CD4-positive, alpha-beta memory T cell (primary cell): ENCODE data around the gene ZNF407. TPM values are rescaled to one million over a fixed set of nuclear protein-coding genes. Genes with fewer than 3 reads are reported as not detected.
"Not testable (repeated sequence)": the region's sequence is repeated elsewhere in the genome, so short reads cannot be mapped to it uniquely, and the experiment has no call there.

ENCODE experiments used
- CTCF ChIA-PET: fragments of 350-600 bp; sonication (Branson Sonifier 250); formaldehyde crosslinking; loops from one replicate; lab custom pipeline; 2021; ENCODE audit warnings: inconsistent platforms; ENCODE audit not compliant: partially characterized antibody; lab: Charles Lee
- POLR2A ChIA-PET: fragments of 350-600 bp; sonication (Branson Sonifier 250); formaldehyde crosslinking; loops from one replicate; lab custom pipeline; 2021; ENCODE audit not compliant: partially characterized antibody; lab: Charles Lee
- DNase-seq, 5 donors: peaks; one replicate each; pipeline versions ENCODE4 v3.0.0 to v3.0.0-alpha.2; 2020 to 2022; ENCODE audit warnings: mixed read lengths in 1 of 5
- H3K27ac ChIP-seq: one replicate; pipeline ENCODE4 v1.7.0; 2013; ENCODE audit warnings: low read depth, low read length
- H3K27me3 ChIP-seq: 2 replicates; pipeline ENCODE4 v1.7.0; 2013; ENCODE audit warnings: mild to moderate bottlenecking, low read length, moderate library complexity; ENCODE audit not compliant: insufficient read depth
- H3K36me3 ChIP-seq: 2 replicates; pipeline ENCODE4 v1.7.0; 2013; ENCODE audit warnings: mild to moderate bottlenecking, low read length, moderate library complexity; ENCODE audit not compliant: insufficient read depth
- H3K4me1 ChIP-seq: 2 replicates; pipeline ENCODE4 v1.7.0; 2013; ENCODE audit warnings: mild to moderate bottlenecking, low read length, moderate library complexity; ENCODE audit not compliant: insufficient read depth
- H3K4me3 ChIP-seq, 2 donors: one replicate each; pipeline ENCODE4 v1.7.0; 2013; ENCODE audit warnings: low read length in 2 of 2, mild to moderate bottlenecking in 1 of 2
- H3K9me3 ChIP-seq, 2 donors: one replicate each; pipeline ENCODE4 v1.7.0; 2013; ENCODE audit warnings: low read length in 2 of 2, control low read depth in 1 of 2; ENCODE audit not compliant: control insufficient read depth in 1 of 2
- H3K27ac Mint-ChIP-seq, 7 donors: one replicate each; pipeline ENCODE4 v1.8.0; 2020 to 2021; ENCODE audit warnings: mixed read lengths in 7 of 7, mild to moderate bottlenecking in 6 of 7, inconsistent platforms in 3 of 7, moderate library complexity in 3 of 7
- H3K27me3 Mint-ChIP-seq, 2 donors: one replicate each; pipeline ENCODE4 v1.8.0; 2020 to 2021; ENCODE audit warnings: mixed read lengths in 2 of 2
- H3K36me3 Mint-ChIP-seq, 2 donors: one replicate each; pipeline ENCODE4 v1.8.0; 2020 to 2021; ENCODE audit warnings: mixed read lengths in 2 of 2, inconsistent platforms in 1 of 2, mild to moderate bottlenecking in 1 of 2
- H3K4me1 Mint-ChIP-seq, 4 donors: one replicate each; pipeline ENCODE4 v1.8.0; 2020 to 2021; ENCODE audit warnings: mixed read lengths in 4 of 4, mild to moderate bottlenecking in 1 of 4
- H3K4me3 Mint-ChIP-seq, 8 donors: one replicate each; pipeline ENCODE4 v1.8.0; 2020 to 2021; ENCODE audit warnings: mixed read lengths in 8 of 8, mild to moderate bottlenecking in 7 of 8, moderate library complexity in 6 of 8, inconsistent platforms in 3 of 8
- H3K9me3 Mint-ChIP-seq, 8 donors: one replicate each; pipeline ENCODE4 v1.8.0; 2020 to 2021; ENCODE audit warnings: mixed read lengths in 8 of 8, mild to moderate bottlenecking in 5 of 8, inconsistent platforms in 3 of 8, moderate library complexity in 1 of 8
- intact Hi-C: fragments of 100-400 bp; cut with micrococcal nuclease; formaldehyde crosslinking; loops from one replicate; pipeline ENCODE4 v1.15.1; 2023
- polyA plus RNA-seq, 2 donors: library from polyadenylated mRNA; unstranded; fragments of 300-500 nt; fragmentation: Illumina TruSeq; gene quantifications; one replicate each; pipeline ENCODE4 v1.2.3, GENCODE V29; 2021
- total RNA-seq, 2 experiments: library from RNA; stranded (reverse); gene quantifications; one replicate each; pipeline ENCODE4 v1.2.3, GENCODE V29; 2021

ZNF407 gene
- total and polyA plus RNA-seq, 4 experiments from 2014 or later: 1.8 to 26.9 (median 15.3) TPM

DNA sequence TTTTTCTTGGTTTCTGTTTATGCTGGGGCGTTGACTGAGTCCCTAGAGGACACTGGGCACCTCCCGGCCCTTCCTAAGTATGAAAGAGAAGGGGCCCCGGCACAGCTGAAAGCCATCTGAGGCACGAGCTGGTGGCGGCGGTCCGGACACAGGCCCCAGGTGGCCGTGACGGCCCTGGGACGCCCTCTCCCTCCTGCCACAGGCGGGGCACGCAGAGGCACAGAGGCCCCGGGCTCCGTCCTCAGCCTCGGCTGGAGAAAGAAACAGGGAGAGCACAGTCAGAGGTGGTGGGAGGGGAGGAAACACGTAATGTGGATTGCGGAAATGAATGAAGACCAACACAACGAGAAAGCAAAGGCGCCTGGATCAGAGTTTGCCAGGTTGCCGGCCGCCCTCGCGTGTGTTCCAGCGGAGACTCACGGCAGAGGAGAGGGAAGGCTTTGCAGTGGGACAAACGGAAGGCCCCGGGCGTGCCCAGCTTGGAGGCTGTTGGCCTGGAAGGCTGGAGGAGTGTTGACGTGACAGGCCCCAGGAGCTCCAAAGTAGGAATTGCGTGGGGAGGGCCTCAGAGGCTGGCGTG lies 492.2 kb downstream of the ZNF407 start:
- Mint-ChIP-seq H3K4me1 (no peaks in the 10 kb centered on the region), H3K36me3 (no peaks in the 10 kb centered on the region), H3K9me3 (peaks cover 0 to 2% (median 0%) of the 10 kb centered on the region in 8 donors), H3K4me3 (no peak overlapping the region), H3K27me3 (peaks cover 0 to 2% of the 10 kb centered on the region in 2 donors), H3K27ac (no peak overlapping the region)
- ChIA-PET CTCF (no interaction called here), POLR2A (no interaction called here)
- H3K4me1 ChIP-seq: no peaks in the 10 kb centered on the region
- no peak overlapping the region for H3K4me3 ChIP-seq
- intact Hi-C loops: no loop called here
- no peaks in the 10 kb centered on the region for H3K36me3 ChIP-seq
- H3K27ac ChIP-seq: no peak overlapping the region
- H3K9me3 ChIP-seq: no peaks in the 10 kb centered on the region
- no peak for DNase-seq
- no peaks in the 10 kb centered on the region for H3K27me3 ChIP-seq

DNA sequence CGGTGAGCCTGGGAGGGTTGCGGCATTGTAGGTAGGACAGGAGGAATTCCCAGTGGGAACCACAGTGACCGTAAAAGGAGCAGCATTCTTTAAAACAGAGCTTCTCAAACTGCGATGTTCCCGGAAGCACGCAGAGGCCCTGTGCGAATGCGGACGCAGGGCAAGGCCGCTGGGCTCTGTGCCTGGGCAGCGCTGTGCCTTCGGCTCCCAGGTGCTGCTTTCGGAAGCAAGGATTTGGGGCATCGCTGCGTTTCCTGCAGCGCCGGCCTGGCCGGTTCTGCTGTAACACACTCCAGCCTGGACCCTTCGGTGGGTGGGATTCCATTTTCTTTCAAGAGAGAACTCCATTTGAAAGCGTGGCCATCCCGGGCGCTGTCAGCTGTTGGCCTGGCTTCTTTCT lies 492.7 kb downstream of the ZNF407 start:
- Histone ChIP-seq H3K27me3 (no peaks in the 10 kb centered on the region), H3K36me3 (no peaks in the 10 kb centered on the region), H3K4me1 (no peaks in the 10 kb centered on the region), H3K4me3 (no peak overlapping the region), H3K9me3 (no peaks in the 10 kb centered on the region), H3K27ac (no peak overlapping the region)
- no peak overlapping the region for H3K4me3 Mint-ChIP-seq
- ChIA-PET CTCF (no interaction called here), POLR2A (no interaction called here)
- intact Hi-C loops: no loop called here
- no peaks in the 10 kb centered on the region for H3K4me1 Mint-ChIP-seq
- no peaks in the 10 kb centered on the region for H3K27me3 Mint-ChIP-seq
- H3K36me3 Mint-ChIP-seq: no peaks in the 10 kb centered on the region
- peaks cover 0 to 5% (median under 1%) of the 10 kb centered on the region in 8 donors for H3K9me3 Mint-ChIP-seq
- no peak overlapping the region for H3K27ac Mint-ChIP-seq
- no peak for DNase-seq

DNA sequence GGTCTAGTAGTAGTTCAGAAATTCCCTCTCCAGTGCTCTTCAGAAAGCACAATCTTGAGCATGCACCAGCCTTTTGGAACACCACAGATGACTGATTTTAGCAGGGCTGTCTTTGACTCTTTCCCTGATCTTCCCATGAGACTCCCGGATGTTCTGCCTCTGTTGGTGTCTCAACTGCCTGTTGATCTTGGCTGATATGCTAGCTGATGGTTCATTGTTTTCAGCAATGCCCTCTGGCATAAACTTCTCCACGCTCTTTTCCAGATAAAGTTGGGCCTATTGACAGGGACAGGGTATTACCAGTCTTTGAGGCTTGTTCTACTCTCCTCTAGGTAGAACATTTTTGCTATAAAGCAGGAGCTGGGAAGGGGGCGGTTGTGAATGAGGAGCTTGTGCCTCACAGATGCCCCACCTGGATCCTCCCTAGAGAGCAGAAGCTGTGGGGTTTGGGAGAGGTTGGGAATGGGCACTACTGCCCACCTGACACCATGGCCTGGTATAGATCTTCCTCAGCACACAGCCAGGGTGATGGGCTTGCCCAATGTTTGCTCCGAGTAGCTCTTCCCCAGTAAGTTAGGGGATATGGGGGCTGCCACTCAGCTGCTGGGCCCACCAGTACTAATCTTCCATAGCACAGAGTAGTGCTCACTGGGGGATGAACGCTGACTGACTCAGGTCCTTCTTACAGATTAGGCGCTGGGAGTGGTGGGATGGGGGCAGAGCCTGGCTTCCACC lies 500.0 kb downstream of the ZNF407 start:
- Histone ChIP-seq H3K27ac (no peak overlapping the region), H3K4me3 (no peak overlapping the region), H3K36me3 (no peaks in the 10 kb centered on the region), H3K4me1 (no peaks in the 10 kb centered on the region), H3K9me3 (no peaks in the 10 kb centered on the region), H3K27me3 (no peaks in the 10 kb centered on the region)
- peaks cover 6 to 25% (median 12%) of the 10 kb centered on the region in 8 donors for H3K9me3 Mint-ChIP-seq
- peaks cover 0 to 3% of the 10 kb centered on the region in 2 donors for H3K27me3 Mint-ChIP-seq
- H3K4me1 Mint-ChIP-seq: no peaks in the 10 kb centered on the region
- no peak overlapping the region for H3K4me3 Mint-ChIP-seq
- no peak overlapping the region for H3K27ac Mint-ChIP-seq
- DNase-seq: no peak
- no peaks in the 10 kb centered on the region for H3K36me3 Mint-ChIP-seq
- intact Hi-C loops: no loop called here
- ChIA-PET POLR2A (no interaction called here), CTCF (no interaction called here)

DNA sequence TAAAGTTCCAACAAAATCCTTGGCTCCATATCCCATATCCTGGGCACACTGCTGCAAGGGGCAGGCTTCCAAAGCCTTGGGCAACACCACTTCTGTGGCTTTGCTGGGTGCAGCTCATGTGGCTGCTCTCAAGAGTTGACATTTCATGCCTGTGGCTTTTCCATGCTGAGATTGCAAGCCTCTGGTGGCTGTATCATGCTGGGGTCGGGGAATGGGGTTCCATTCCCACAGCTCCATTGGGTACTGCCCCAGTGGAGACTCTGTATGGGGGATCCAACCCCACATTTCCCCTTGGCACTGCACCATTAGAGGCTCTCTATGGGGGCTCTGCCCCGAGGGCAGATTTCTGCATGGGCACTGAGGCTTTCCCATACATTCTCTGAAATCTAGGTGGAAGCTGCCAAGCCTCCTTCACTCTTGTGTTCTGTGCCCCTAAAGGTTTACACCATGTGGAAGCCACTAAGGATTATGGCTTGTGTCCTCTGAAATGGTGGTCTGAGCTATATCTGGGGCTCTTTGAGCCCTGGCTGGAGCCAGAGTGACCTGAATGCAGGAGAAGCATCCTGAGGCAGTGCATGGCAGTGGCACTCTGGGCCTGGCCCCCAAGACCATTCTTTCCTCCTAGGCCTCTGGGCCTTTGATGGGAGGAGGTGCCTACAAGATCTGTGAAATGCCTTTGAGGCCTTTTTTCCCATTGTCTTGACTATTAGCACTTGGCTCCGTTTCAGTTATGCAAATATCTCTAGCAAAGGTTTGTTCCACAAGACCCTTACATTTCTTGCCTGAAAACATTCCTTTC lies 503.4 kb downstream of the ZNF407 start:
- ChIA-PET POLR2A (no interaction called here), CTCF (no interaction called here)
- Histone ChIP-seq H3K36me3 (no peaks in the 10 kb centered on the region), H3K4me1 (no peaks in the 10 kb centered on the region), H3K27me3 (no peaks in the 10 kb centered on the region), H3K9me3 (no peaks in the 10 kb centered on the region), H3K27ac (no peak overlapping the region), H3K4me3 (no peak overlapping the region)
- no peak for DNase-seq
- Mint-ChIP-seq H3K27ac (no peak overlapping the region), H3K36me3 (no peaks in the 10 kb centered on the region), H3K9me3 (peaks cover 0 to 18% (median 8%) of the 10 kb centered on the region in 8 donors), H3K27me3 (peaks cover 0 to 3% of the 10 kb centered on the region in 2 donors), H3K4me3 (no peak overlapping the region), H3K4me1 (no peaks in the 10 kb centered on the region)
- intact Hi-C loops: no loop called here

DNA sequence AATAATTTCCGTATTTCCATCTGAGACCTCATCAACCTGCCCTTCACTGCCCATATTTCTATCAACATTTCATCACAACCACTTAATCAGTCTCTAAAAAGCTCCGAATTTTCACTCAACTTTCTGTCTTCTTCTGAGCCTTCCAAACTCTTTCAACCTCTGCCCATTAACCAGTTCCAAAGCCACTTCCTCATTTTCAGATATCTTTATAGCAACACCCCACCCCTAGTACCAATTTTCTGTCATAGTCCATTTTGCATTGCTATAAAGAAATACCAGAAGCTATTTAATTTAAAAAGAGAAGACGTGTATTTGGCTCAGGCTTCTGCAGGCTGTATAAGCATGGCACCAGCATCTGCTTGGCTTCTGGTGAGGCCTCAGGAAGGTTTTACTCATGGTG lies 504.2 kb downstream of the ZNF407 start:
- Histone ChIP-seq H3K27me3 (no peaks in the 10 kb centered on the region), H3K36me3 (no peaks in the 10 kb centered on the region), H3K9me3 (no peaks in the 10 kb centered on the region), H3K4me3 (no peak overlapping the region), H3K4me1 (no peaks in the 10 kb centered on the region), H3K27ac (no peak overlapping the region)
- no peak for DNase-seq
- Mint-ChIP-seq H3K9me3 (peaks cover 0 to 10% (median 5%) of the 10 kb centered on the region in 8 donors), H3K27ac (no peak overlapping the region), H3K36me3 (no peaks in the 10 kb centered on the region), H3K27me3 (peaks cover 0 to 3% of the 10 kb centered on the region in 2 donors), H3K4me3 (no peak overlapping the region), H3K4me1 (no peaks in the 10 kb centered on the region)
- POLR2A ChIA-PET: no interaction called here
- intact Hi-C loops: no loop called here
- CTCF ChIA-PET: no interaction called here

DNA sequence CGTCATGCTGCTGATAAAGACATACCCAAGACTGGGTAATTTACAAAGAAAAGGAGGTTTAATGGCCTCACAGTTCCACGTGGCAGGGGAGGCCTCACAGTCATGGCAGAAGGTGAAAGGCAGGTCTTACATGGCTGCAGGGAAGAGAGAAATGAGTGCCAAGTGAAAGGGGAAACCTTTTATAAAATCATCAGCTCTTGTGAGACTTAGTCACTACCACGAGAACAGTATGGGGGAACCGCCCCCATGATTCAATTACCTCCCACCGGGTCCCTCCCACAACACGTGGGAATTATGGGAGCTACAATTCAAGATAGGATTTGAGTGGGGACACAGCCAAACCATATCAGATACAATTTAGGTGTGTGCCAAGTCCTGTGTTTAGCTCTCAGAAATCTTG lies 506.4 kb downstream of the ZNF407 start:
- H3K36me3 Mint-ChIP-seq, H3K27me3 ChIP-seq, H3K4me3 Mint-ChIP-seq, H3K4me3 ChIP-seq, CTCF ChIA-PET, H3K27me3 Mint-ChIP-seq, H3K36me3 ChIP-seq, DNase-seq, H3K9me3 ChIP-seq, H3K4me1 ChIP-seq, H3K27ac Mint-ChIP-seq, H3K27ac ChIP-seq, POLR2A ChIA-PET, H3K4me1 Mint-ChIP-seq, intact Hi-C loops: not testable (repeated sequence)
- H3K9me3 Mint-ChIP-seq: peaks cover 0 to 10% (median 5%) of the 10 kb centered on the region in 8 donors

DNA sequence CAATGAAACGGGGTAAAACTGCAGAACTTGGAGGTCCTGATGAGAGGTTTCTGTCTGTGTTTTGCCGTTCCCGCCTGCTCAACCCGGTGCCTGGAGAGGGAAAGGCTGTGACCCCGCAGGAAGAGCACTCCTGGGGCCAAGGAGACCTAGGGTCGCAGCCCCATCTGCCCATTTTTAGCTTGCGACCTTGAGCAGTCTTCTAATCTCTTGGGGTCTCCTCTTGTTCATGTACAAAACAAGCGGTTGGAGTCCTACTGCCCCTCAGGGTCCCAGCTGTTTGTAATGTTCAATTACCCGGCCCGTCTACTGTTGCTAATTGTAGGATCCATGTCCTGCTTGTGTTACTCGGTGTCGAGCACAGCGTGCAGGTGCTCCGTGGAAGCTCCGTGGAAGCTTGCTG lies 506.8 kb downstream of the ZNF407 start:
- H3K27me3 Mint-ChIP-seq: peaks cover 2 to 6% of the 10 kb centered on the region in 2 donors
- DNase-seq: no peak
- intact Hi-C loops: no loop called here
- no peak overlapping the region for H3K4me3 Mint-ChIP-seq
- H3K4me3 ChIP-seq: no peak overlapping the region
- H3K36me3 Mint-ChIP-seq: no peaks in the 10 kb centered on the region
- no peaks in the 10 kb centered on the region for H3K4me1 Mint-ChIP-seq
- no peaks in the 10 kb centered on the region for H3K27me3 ChIP-seq
- no peaks in the 10 kb centered on the region for H3K36me3 ChIP-seq
- no peaks in the 10 kb centered on the region for H3K9me3 ChIP-seq
- H3K27ac Mint-ChIP-seq: no peak overlapping the region
- no peaks in the 10 kb centered on the region for H3K4me1 ChIP-seq
- CTCF ChIA-PET: no interaction called here
- no peak overlapping the region for H3K27ac ChIP-seq
- POLR2A ChIA-PET: no interaction called here
- H3K9me3 Mint-ChIP-seq: peaks cover 0 to 10% (median 5%) of the 10 kb centered on the region in 8 donors
